ENCODE data around the gene ZSCAN26. TPM values are rescaled to one million over a fixed set of nuclear protein-coding genes. Genes with fewer than 3 reads are reported as not detected.

The ZSCAN26 gene
- total and polyA plus RNA-seq, 2 of the 4 experiments (the other 2 are of a cell fraction): 13.1 to 42.1 TPM

GRCh38 chr6:28266563-28266961 is 381 bp upstream of the ZSCAN26 start:
- Histone ChIP-seq H3K9me1 (ENCODE audit: insufficient read depth, low read length) (peaks cover 3% of the 10 kb centered on the region), H3K14ac (replicated peaks; ENCODE audit: low read depth, low read length) (peak overlapping the region; percentile 39; the same call in 1 of the 2 replicates), H3K9me3 (ENCODE audit: control insufficient read depth, insufficient read depth, low read length) (no peaks in the 10 kb centered on the region), H2BK5ac (ENCODE audit: low read depth, low read length, poor library complexity, severe bottlenecking) (peak overlapping the region; percentile 85), H2AFZ (replicated peaks; ENCODE audit: low read length, poor library complexity) (peak overlapping the region; percentile 92), H2BK20ac (ENCODE audit: low read depth, low read length) (no peak overlapping the region), H3K56ac (ENCODE audit: extremely low read depth, insufficient read depth, low read length) (peak overlapping the region; percentile 76), H3K4ac (ENCODE audit: low read depth, low read length) (peak overlapping the region; percentile 78), H3K27me3 (ENCODE audit: control insufficient read depth, insufficient read depth, low read length) (no peaks in the 10 kb centered on the region), H3K4me2 (ENCODE audit: low read depth, low read length) (peak overlapping the region; percentile 99), H3K9ac (ENCODE audit: low read depth, low read length) (peak overlapping the region; percentile 92), H2AK9ac (replicated peaks; ENCODE audit: low read depth, low read length, poor library complexity) (no peak overlapping the region), H3K4me1 (ENCODE audit: control insufficient read depth, insufficient read depth, low read length) (no peaks in the 10 kb centered on the region), H4K20me1 (ENCODE audit: insufficient read depth, low read length) (no peaks in the 10 kb centered on the region), H3K23ac (ENCODE audit: low read depth, low read length) (no peak overlapping the region), H3K18ac (ENCODE audit: low read depth, low read length) (peak overlapping the region; percentile 80), H3K27ac (ENCODE audit: insufficient read depth, low read length) (peak overlapping the region; percentile 95), H3K4me3 (ENCODE audit: insufficient read depth, low read depth, low read length) (peak overlapping the region; percentile 72), H4K8ac (ENCODE audit: low read depth in 2 of 2, low read length in 2 of 2) (peak overlapping the region; percentile 60 to 85), H2BK15ac (ENCODE audit: low read depth, low read length) (no peak overlapping the region), H3K36me3 (ENCODE audit: control insufficient read depth, insufficient read depth, low read length) (no peaks in the 10 kb centered on the region), H3K79me1 (ENCODE audit: low read depth in 1 of 2, low read length in 2 of 2) (peaks cover 10 to 26% of the 10 kb centered on the region in 2 experiments), H4K91ac (ENCODE audit: insufficient read depth, low read depth, low read length) (peak overlapping the region; percentile 87), H4K5ac (ENCODE audit: low read depth, low read length) (peak overlapping the region; percentile 83), H2AK5ac (ENCODE audit: low read depth, low read length) (no peak overlapping the region), H2BK120ac (ENCODE audit: low read depth, low read length) (peak overlapping the region; percentile 59; the same call in 1 of the 2 replicates)
- dilution Hi-C loops (cut with HindIII; ENCODE audit: low sequenced_read_pairs, unreplicated experiment) (no loop called here), in situ Hi-C loops (cut with MboI; ENCODE audit: low sequenced_read_pairs) (no loop called here), intact Hi-C loops (cut with micrococcal nuclease) (loop anchor here (1.0 to 5.0 kb wide), 3 partner anchors 14 to 129 kb away; partner anchors contain the start of genes ZKSCAN4 and ZSCAN31)
- BruUV-seq (replicated peaks): no TSS peak
- TF ChIP-seq CHD1 (IDR thresholded peaks at IDR 0.05; ENCODE audit: low read depth, low read length) (no peak), RCOR1 (IDR thresholded peaks at IDR 0.05; ENCODE audit: insufficient replicate concordance, low read length) (no peak), CTCF (conservative IDR thresholded peaks at IDR 0.05; ENCODE audit: low read depth, low read length) (no peak), SMC3 (IDR thresholded peaks at IDR 0.05; ENCODE audit: low read depth, low read length) (no peak), MAZ (IDR thresholded peaks at IDR 0.05; ENCODE audit: borderline replicate concordance, low read depth, low read length) (no peak), BHLHE40 (IDR thresholded peaks at IDR 0.05; ENCODE audit: low read depth, low read length) (no peak), POLR2A (IDR thresholded peaks at IDR 0.05; ENCODE audit: low read depth, low read length) (no peak), RFX5 (IDR thresholded peaks at IDR 0.05; ENCODE audit: low read depth, low read length) (no peak), MAFK (IDR thresholded peaks at IDR 0.05; ENCODE audit: low read depth, low read length) (no peak), CEBPB (IDR thresholded peaks at IDR 0.05; ENCODE audit: low read depth, low read length) (no peak), FOS (IDR thresholded peaks at IDR 0.05; ENCODE audit: low read depth, low read length) (no peak)
- no CpG with 5 or more reads among the region's 5 CpGs for WGBS, 2 experiments (ENCODE audit: extremely low coverage in 2 of 2, insufficient read length in 1 of 2)
- ATAC-seq (ENCODE audit: low read depth): no peak
- DNase-seq: no peak
- ChIA-PET CTCF (interaction anchor here (1.1 to 1.8 kb wide), 2 partner anchors 89 to 136 kb away, joined by 3 to 11 read pairs; no protein-coding TSS in a partner anchor), POLR2A (ENCODE audit: unreplicated experiment) (interaction anchor here (0.9 to 1.5 kb wide), 3 partner anchors 14 to 130 kb away, joined by 3 to 6 read pairs (median 6); partner anchors contain the start of gene ZKSCAN4)

Measured in IMR-90 (cell line).